Upper lobe of left lung (tissue), 6 donors: ENCODE measurements around the gene AFAP1L2. TPM values are rescaled to one million over a fixed set of nuclear protein-coding genes. Genes with fewer than 3 reads are reported as not detected.

Experiments
- ATAC-seq, 2 donors: fragments of 200-7000 bp; cut with Tn5 transposase; one replicate each; pipeline ENCODE4 v1.9.1; 2022; ENCODE audit warnings: mild to moderate bottlenecking in 2 of 2, moderate library complexity in 2 of 2; ENCODE audit not compliant: low FRiP score in 2 of 2
- DNase-seq, 2 donors: peaks; one replicate each; pipeline ENCODE4 v3.0.0-alpha.2; 2019 to 2020
- H3K27ac ChIP-seq, 4 donors: fragments of 200-600 bp; sonication (generic); one replicate each; pipeline ENCODE4 v1.5.1; 2016 to 2019
- H3K27me3 ChIP-seq, 4 donors: fragments of 200-600 bp; sonication (generic); one replicate each; pipeline ENCODE4 v1.5.1; 2017 to 2019
- H3K36me3 ChIP-seq, 4 donors: fragments of 200-600 bp; sonication (generic); one replicate each; pipeline ENCODE4 v1.5.1; 2016 to 2019
- H3K4me1 ChIP-seq, 4 donors: fragments of 200-600 bp; sonication (generic); one replicate each; pipeline ENCODE4 v1.5.1; 2018 to 2019
- H3K4me3 ChIP-seq, 4 donors: fragments of 200-600 bp; sonication (generic); one replicate each; pipeline ENCODE4 v1.5.1; 2017 to 2019; ENCODE audit warnings: mild to moderate bottlenecking in 2 of 4, moderate library complexity in 1 of 4
- H3K9me3 ChIP-seq, 4 donors: fragments of 200-600 bp; sonication (generic); one replicate each; pipeline ENCODE4 v1.5.1; 2018 to 2019
- EP300 ChIP-seq, 4 donors: sonication (generic); formaldehyde crosslinking; IDR thresholded peaks; one replicate each; pipeline ENCODE4 v1.5.1; 2017; ENCODE audit warnings: antibody characterized with exemption in 4 of 4, control low read depth in 2 of 4
- POLR2A ChIP-seq, 4 donors: fragments of 450-650 bp; IDR thresholded peaks; one replicate each; pipeline ENCODE4 v1.5.1; 2016 to 2017; ENCODE audit warnings: antibody characterized with exemption in 4 of 4, mild to moderate bottlenecking in 2 of 4
- POLR2AphosphoS5 ChIP-seq, 2 donors: sonication (generic); formaldehyde crosslinking; IDR thresholded peaks; one replicate each; pipeline ENCODE4 v1.5.1; 2017; ENCODE audit warnings: antibody characterized with exemption in 2 of 2
- WGBS, 2 donors: methylation state at CpG; one replicate each; pipeline ENCODE4 v1.1.5; 2017 to 2018; 5-methylcytosine and 5-hydroxymethylcytosine counted together
- total RNA-seq, 6 donors: library from RNA; depleted of rRNA in 4 of 6; stranded (reverse); fragments of >200 nt in 4 of 6; gene quantifications; one replicate each; pipeline versions ENCODE4 v1.1.0 to v1.2.1, GENCODE V29; 2016 to 2021
- TF ChIP-seq, protein P1 (sequence below), 6 experiments: fragments of 450-650 bp in 4 of 6; fragments of 200-600 bp in 2 of 6; sonication (generic) in 2 of 6; IDR thresholded peaks; one replicate each; pipeline ENCODE4 v1.5.1; 2016 to 2019; ENCODE audit warnings: antibody characterized with exemption in 6 of 6
- donor health status: DM: no; HTN: no; CAD: no; lungs with moderate emphysema.
- donor health status: DM: no; HTN: yes; CAD: no; lungs with severe emphysema.

AFAP1L2 gene
- total RNA-seq, 6 donors from 2014 or later, result 2.3 to 9.6 (median 3.4) TPM

DNA sequence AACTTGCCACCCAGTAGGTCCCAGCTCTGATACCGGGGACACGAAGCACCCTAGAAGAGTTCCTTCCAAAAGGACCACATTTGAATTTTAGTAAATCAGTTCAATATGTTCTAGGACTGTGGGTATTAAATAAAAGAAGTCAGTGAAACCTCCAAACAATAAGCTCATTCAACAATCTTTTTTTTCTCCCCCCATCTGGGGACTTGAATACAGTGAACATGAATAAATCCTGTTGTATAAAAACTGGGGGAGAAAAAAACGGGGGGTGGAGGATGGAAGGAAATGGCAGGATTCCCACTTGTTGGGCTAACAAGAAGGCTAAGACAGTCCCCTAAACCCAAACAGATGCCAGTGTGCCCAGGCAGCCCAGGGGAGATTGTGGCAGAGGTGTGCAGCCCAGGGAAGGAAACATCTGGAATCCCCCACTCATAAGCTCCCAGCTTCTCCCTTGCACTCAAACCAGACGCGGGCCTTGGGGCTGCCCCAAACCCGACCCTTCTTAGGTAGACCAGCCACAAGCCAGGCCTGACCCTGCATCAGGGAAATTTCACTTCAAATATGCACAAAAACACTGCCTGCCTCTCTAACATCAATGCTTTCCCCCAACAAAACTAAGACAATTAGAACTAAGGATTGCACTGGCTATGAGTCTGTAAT, 8.8 kb downstream of the AFAP1L2 start:
- WGBS, 2 donors, result 79 to 83% methylated on average over 6 of the region's 6 CpGs
- ATAC-seq (no peak), DNase-seq (no peak)
- peaks cover 0 to 4% (median 0%) of the 10 kb centered on the region in 4 donors for H3K4me1 ChIP-seq
- no peaks in the 10 kb centered on the region for H3K27me3 ChIP-seq
- no peaks in the 10 kb centered on the region for H3K9me3 ChIP-seq
- TF ChIP-seq EP300 (IDR thresholded peaks at IDR 0.05) (no peak), POLR2AphosphoS5 (IDR thresholded peaks at IDR 0.05) (no peak), POLR2A (IDR thresholded peaks at IDR 0.05) (no peak)
- TF ChIP-seq, protein P1, sequence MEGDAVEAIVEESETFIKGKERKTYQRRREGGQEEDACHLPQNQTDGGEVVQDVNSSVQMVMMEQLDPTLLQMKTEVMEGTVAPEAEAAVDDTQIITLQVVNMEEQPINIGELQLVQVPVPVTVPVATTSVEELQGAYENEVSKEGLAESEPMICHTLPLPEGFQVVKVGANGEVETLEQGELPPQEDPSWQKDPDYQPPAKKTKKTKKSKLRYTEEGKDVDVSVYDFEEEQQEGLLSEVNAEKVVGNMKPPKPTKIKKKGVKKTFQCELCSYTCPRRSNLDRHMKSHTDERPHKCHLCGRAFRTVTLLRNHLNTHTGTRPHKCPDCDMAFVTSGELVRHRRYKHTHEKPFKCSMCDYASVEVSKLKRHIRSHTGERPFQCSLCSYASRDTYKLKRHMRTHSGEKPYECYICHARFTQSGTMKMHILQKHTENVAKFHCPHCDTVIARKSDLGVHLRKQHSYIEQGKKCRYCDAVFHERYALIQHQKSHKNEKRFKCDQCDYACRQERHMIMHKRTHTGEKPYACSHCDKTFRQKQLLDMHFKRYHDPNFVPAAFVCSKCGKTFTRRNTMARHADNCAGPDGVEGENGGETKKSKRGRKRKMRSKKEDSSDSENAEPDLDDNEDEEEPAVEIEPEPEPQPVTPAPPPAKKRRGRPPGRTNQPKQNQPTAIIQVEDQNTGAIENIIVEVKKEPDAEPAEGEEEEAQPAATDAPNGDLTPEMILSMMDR (IDR thresholded peaks at IDR 0.05), result no peak
- no peak overlapping the region for H3K4me3 ChIP-seq
- no peaks in the 10 kb centered on the region for H3K36me3 ChIP-seq
- H3K27ac ChIP-seq, result no peak overlapping the region

DNA sequence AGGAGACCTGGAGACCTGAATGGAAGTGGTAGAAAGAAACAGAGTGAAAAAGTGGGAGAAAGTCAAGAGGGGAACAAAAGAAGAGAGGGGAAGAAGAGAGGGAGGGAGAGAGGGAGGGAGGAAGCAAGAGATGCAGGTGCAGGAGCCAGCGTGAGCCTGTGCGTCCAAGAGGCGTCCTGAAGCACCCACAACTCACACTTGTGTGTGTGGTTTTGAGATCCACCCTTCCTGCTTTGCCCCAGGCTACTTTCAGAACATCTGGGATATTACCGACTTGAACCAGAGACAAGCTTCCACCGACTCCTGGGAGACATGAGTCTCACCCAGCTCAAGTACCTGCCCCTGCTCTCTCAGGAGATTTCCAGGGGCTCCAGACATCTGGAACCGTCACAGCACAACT, 9.8 kb downstream of the AFAP1L2 start:
- TF ChIP-seq POLR2AphosphoS5 (IDR thresholded peaks at IDR 0.05) (no peak), EP300 (IDR thresholded peaks at IDR 0.05) (no peak), POLR2A (IDR thresholded peaks at IDR 0.05) (no peak)
- TF ChIP-seq, protein P1 (IDR thresholded peaks at IDR 0.05), result no peak
- WGBS, 2 donors, result 66 to 73% methylated on average over 5 to 6 of the region's 6 CpGs
- no peaks in the 10 kb centered on the region for H3K9me3 ChIP-seq
- DNase-seq (no peak), ATAC-seq (no peak)
- H3K27me3 ChIP-seq, result no peaks in the 10 kb centered on the region
- no peak overlapping the region for H3K4me3 ChIP-seq
- H3K36me3 ChIP-seq, result no peaks in the 10 kb centered on the region
- H3K4me1 ChIP-seq, result peaks cover 0 to 3% (median 0%) of the 10 kb centered on the region in 4 donors
- no peak overlapping the region for H3K27ac ChIP-seq

DNA sequence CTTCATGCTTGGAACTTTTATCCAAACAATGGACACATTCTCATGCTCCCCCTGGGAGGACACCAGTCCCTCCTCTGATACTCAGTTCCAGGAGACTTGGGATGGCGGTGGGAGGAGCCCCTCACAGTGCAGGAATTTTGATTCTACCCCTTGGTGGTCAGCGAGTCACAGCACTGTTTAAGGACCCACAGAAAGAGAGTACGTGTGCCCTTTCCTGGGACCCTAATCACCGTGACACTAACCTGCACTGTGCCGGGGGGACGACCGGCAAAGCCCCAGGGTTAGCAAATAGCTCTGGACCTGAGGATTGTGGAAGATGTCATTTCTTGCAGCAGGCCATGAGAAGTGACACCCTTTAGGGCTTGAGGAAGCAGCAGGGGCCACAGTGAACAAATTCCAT, 10.4 kb downstream of the AFAP1L2 start:
- no peaks in the 10 kb centered on the region for H3K36me3 ChIP-seq
- no peak overlapping the region for H3K27ac ChIP-seq
- H3K4me1 ChIP-seq, result no peaks in the 10 kb centered on the region
- no peaks in the 10 kb centered on the region for H3K9me3 ChIP-seq
- DNase-seq, result no peak
- WGBS, 2 donors, result 93 to 96% methylated on average over 6 to 7 of the region's 7 CpGs
- H3K27me3 ChIP-seq, result no peaks in the 10 kb centered on the region
- no peak overlapping the region for H3K4me3 ChIP-seq
- TF ChIP-seq, protein P1 (IDR thresholded peaks at IDR 0.05), result no peak
- no peak for TF ChIP-seq EP300 (IDR thresholded peaks at IDR 0.05)
- TF ChIP-seq POLR2AphosphoS5 (IDR thresholded peaks at IDR 0.05), result no peak
- no peak for TF ChIP-seq POLR2A (IDR thresholded peaks at IDR 0.05)
- ATAC-seq, result no peak

DNA sequence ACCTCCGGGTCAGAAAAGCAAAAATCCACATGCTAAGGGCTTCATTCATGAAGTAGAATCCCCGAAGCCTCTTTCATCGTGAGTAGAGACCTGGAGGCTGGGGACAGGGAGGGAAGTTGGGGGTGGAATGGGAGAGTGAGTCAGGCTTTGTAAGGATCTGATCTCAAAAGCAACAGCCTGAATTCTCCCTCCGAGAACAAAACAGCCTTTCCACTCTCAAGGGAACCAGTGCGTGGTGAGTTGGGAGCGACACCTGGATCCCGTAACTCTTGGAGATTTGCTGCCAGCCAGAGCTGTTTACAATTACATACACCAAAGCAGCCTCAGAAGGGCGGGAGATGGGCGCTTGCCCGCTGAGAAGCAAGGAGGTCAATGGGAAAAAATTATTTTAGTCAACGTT, 10.8 kb downstream of the AFAP1L2 start:
- H3K27me3 ChIP-seq, result no peaks in the 10 kb centered on the region
- no peaks in the 10 kb centered on the region for H3K9me3 ChIP-seq
- DNase-seq (no peak), ATAC-seq (no peak)
- no peak overlapping the region for H3K4me3 ChIP-seq
- no peaks in the 10 kb centered on the region for H3K4me1 ChIP-seq
- no peak overlapping the region for H3K27ac ChIP-seq
- no peaks in the 10 kb centered on the region for H3K36me3 ChIP-seq
- TF ChIP-seq, protein P1 (IDR thresholded peaks at IDR 0.05), result no peak
- TF ChIP-seq POLR2AphosphoS5 (IDR thresholded peaks at IDR 0.05) (no peak), POLR2A (IDR thresholded peaks at IDR 0.05) (no peak), EP300 (IDR thresholded peaks at IDR 0.05) (no peak)
- WGBS, 2 donors, result 60 to 66% methylated on average over 9 to 11 of the region's 11 CpGs
